ENCODE data around the gene EFNA5. TPM values are rescaled to one million over a fixed set of nuclear protein-coding genes. Genes with fewer than 3 reads are reported as not detected.

EFNA5 gene
- total RNA-seq, 1 experiment from 2014 or later = 0.22 TPM

DNA sequence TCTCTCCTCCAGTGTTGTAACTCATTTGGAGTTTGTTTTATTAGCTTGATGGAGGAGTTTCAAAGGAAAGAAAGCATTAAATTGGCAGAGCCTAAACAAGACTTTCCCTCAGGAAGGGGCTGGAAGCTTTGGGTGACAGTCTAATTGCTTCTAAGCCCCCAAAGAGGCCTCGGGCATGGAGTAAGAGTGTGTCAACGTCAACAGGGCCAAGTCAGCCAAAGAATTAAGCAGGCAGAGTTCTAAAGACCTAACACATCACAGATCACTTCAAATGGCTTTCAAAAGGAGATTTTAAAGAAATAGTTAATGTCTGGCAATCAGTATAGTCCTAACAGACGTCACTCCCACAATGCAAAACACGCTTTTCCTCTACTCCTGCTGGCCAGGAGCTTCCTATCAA lies 234.5 kb downstream of the EFNA5 start:
- POLR2A ChIA-PET = no interaction called here
- H3K9me3 ChIP-seq (ENCODE audit: control insufficient read depth in 1 of 2, insufficient read depth in 1 of 2, low read depth in 1 of 2, low read length in 2 of 2) = no peaks in the 10 kb centered on the region

More for the DNA sequence above, 234.5 kb downstream of the EFNA5 start:
- intact Hi-C loops (cut with micrococcal nuclease) = no loop called here
- DNase-seq (ENCODE audit: low read depth, low spot score) = no peak
- Histone ChIP-seq H3K27ac (ENCODE audit: low read depth, low read length) (no peak overlapping the region), H3K36me3 (ENCODE audit: control insufficient read depth in 1 of 2, insufficient read depth in 2 of 2, low read length in 2 of 2) (no peaks in the 10 kb centered on the region), H2AFZ (ENCODE audit: low read depth, low read length, poor library complexity, severe bottlenecking) (no peak overlapping the region), H3K9me2 (ENCODE audit: insufficient read depth) (no peaks in the 10 kb centered on the region), H3K4me3 (replicated peaks in 1 of 2; ENCODE audit: low read depth in 1 of 2, low read length in 2 of 2) (no peak overlapping the region), H3K27me3 (ENCODE audit: insufficient read depth, low read length) (no peaks in the 10 kb centered on the region), H3K9ac (ENCODE audit: low read length) (no peak overlapping the region), H3K79me2 (ENCODE audit: insufficient read depth, low read length) (no peaks in the 10 kb centered on the region), H3K4me2 (ENCODE audit: low read length) (no peak overlapping the region), H4K20me1 (ENCODE audit: insufficient read depth) (no peaks in the 10 kb centered on the region), H3K4me1 (ENCODE audit: control insufficient read depth in 1 of 2, insufficient read depth in 2 of 2, low read length in 2 of 2) (peaks cover 0 to 7% of the 10 kb centered on the region in 2 experiments; a peak in 1 of 4 replicates)
- no peak for TF ChIP-seq RAD21 (IDR thresholded peaks at IDR 0.05; ENCODE audit: low read depth)
- no peak for TF ChIP-seq ELF1 (IDR thresholded peaks at IDR 0.05; ENCODE audit: borderline replicate concordance, low read depth)
- no peak for TF ChIP-seq FOSL1 (IDR thresholded peaks at IDR 0.05; ENCODE audit: low read depth)
- TF ChIP-seq SRF (IDR thresholded peaks at IDR 0.05; ENCODE audit: low read depth) = no peak
- no peak for TF ChIP-seq YY1 (IDR thresholded peaks at IDR 0.05; ENCODE audit: extremely low read depth, insufficient replicate concordance, low read depth, low read length)
- TF ChIP-seq EZH2 (IDR thresholded peaks at IDR 0.05) = no peak
- no peak for TF ChIP-seq POLR2A (IDR thresholded peaks at IDR 0.05; ENCODE audit: borderline replicate concordance, extremely low read depth, insufficient read depth, insufficient read length)
- no peak for TF ChIP-seq REST (IDR thresholded peaks at IDR 0.05; ENCODE audit: low read depth)
- no peak for TF ChIP-seq ZFX (IDR thresholded peaks at IDR 0.05)
- TF ChIP-seq, protein P1, sequence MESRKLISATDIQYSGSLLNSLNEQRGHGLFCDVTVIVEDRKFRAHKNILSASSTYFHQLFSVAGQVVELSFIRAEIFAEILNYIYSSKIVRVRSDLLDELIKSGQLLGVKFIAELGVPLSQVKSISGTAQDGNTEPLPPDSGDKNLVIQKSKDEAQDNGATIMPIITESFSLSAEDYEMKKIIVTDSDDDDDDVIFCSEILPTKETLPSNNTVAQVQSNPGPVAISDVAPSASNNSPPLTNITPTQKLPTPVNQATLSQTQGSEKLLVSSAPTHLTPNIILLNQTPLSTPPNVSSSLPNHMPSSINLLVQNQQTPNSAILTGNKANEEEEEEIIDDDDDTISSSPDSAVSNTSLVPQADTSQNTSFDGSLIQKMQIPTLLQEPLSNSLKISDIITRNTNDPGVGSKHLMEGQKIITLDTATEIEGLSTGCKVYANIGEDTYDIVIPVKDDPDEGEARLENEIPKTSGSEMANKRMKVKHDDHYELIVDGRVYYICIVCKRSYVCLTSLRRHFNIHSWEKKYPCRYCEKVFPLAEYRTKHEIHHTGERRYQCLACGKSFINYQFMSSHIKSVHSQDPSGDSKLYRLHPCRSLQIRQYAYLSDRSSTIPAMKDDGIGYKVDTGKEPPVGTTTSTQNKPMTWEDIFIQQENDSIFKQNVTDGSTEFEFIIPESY (IDR thresholded peaks at IDR 0.05; ENCODE audit: extremely low read depth, insufficient replicate concordance, low read length) = no peak
- no TSS peak for BruUV-seq (replicated peaks)
- ATAC-seq = no peak
- RAD21 ChIA-PET (ENCODE audit: low non-redundant PET in 1 of 2, low total read pairs in 2 of 2, uncharacterized antibody in 2 of 2, unreplicated experiment in 2 of 2) = no interaction called here
- CTCF ChIA-PET = no interaction called here
